Keratinocyte (primary cell): ENCODE results near the gene WIPF3. TPM values are rescaled to one million over a fixed set of nuclear protein-coding genes. Genes with fewer than 3 reads are reported as not detected.

Source experiments
- DNase-seq: peaks from one replicate; pipeline ENCODE4 v3.0.0-alpha.2; 2011; ENCODE audit warnings: low read depth, missing footprints, low spot score
- FAIRE-seq: peaks from 2 replicates; lab custom pipeline; 2011; peaks lifted over from hg19 to GRCh38; lab: Jason Lieb, UNC
- H2AFZ ChIP-seq: 2 replicates; pipeline ENCODE4 v1.6.0; 2012; ENCODE audit warnings: low read length, control low read depth, inconsistent platforms; ENCODE audit not compliant: control insufficient read depth
- H3K27ac ChIP-seq: 2 replicates; pipeline ENCODE4 v1.5.1; 2011; ENCODE audit warnings: low read length; ENCODE audit not compliant: control insufficient read depth, insufficient read depth
- H3K27me3 ChIP-seq: 3 replicates; pipeline ENCODE4 v1.6.0; 2011; ENCODE audit warnings: low read length; ENCODE audit not compliant: control insufficient read depth, insufficient read depth; ENCODE audit errors: extremely low read depth
- H3K36me3 ChIP-seq, 2 experiments: 2 replicates in 1 of 2; 3 replicates in 1 of 2; pipeline ENCODE4 v1.5.1; 2011; ENCODE audit warnings: low read length in 2 of 2, mild to moderate bottlenecking in 1 of 2; ENCODE audit not compliant: control insufficient read depth in 2 of 2, insufficient read depth in 2 of 2; ENCODE audit errors: extremely low read depth in 1 of 2
- H3K4me1 ChIP-seq: 3 replicates; pipeline ENCODE4 v1.5.1; 2011; ENCODE audit warnings: low read length; ENCODE audit not compliant: control insufficient read depth, insufficient read depth; ENCODE audit errors: extremely low read depth
- H3K4me2 ChIP-seq: 3 replicates; pipeline ENCODE4 v1.6.0; 2011; ENCODE audit warnings: low read depth, low read length; ENCODE audit not compliant: control insufficient read depth, insufficient read depth; ENCODE audit errors: extremely low read depth
- H3K4me3 ChIP-seq, 3 experiments: fragments of 200-600 bp in 1 of 3; sonication (generic) in 1 of 3; 2 replicates in 2 of 3; 3 replicates in 1 of 3; pipeline ENCODE4 v1.5.1; 2011 to 2016; ENCODE audit warnings: low read length in 3 of 3, mild to moderate bottlenecking in 3 of 3, control low read depth in 2 of 3, inconsistent platforms in 1 of 3, low read depth in 1 of 3, mixed read lengths in 1 of 3, mixed run types in 1 of 3, moderate library complexity in 1 of 3; ENCODE audit not compliant: control insufficient read depth in 2 of 3, insufficient read depth in 2 of 3; ENCODE audit errors: extremely low read depth in 1 of 3
- H3K79me2 ChIP-seq: 2 replicates; pipeline ENCODE4 v1.6.0; 2012; ENCODE audit warnings: low read length; ENCODE audit not compliant: control insufficient read depth, insufficient read depth
- H3K9ac ChIP-seq: 3 replicates; pipeline ENCODE4 v1.6.0; 2011; ENCODE audit warnings: low read length; ENCODE audit not compliant: control insufficient read depth, insufficient read depth; ENCODE audit errors: extremely low read depth
- H3K9me1 ChIP-seq: 3 replicates; pipeline ENCODE4 v1.6.0; 2011; ENCODE audit warnings: low read length; ENCODE audit not compliant: control insufficient read depth, insufficient read depth; ENCODE audit errors: extremely low read depth
- H3K9me3 ChIP-seq: 2 replicates; pipeline ENCODE4 v1.5.1; 2012; ENCODE audit warnings: low read depth, low read length; ENCODE audit not compliant: control insufficient read depth
- H4K20me1 ChIP-seq: 3 replicates; pipeline ENCODE4 v1.6.0; 2011; ENCODE audit warnings: low read length; ENCODE audit not compliant: control insufficient read depth, insufficient read depth; ENCODE audit errors: extremely low read depth
- CTCF ChIP-seq, 3 experiments: IDR thresholded peaks in 1 of 3; conservative IDR thresholded peaks in 1 of 3; optimal IDR thresholded peaks in 1 of 3; 2 replicates in 2 of 3; 3 replicates in 1 of 3; pipeline versions ENCODE3 to v1.5.1; 2011; ENCODE audit warnings: low read length in 3 of 3, mild to moderate bottlenecking in 3 of 3, moderate library complexity in 2 of 3, control low read depth in 1 of 3, inconsistent platforms in 1 of 3; ENCODE audit not compliant: insufficient read depth in 2 of 3; ENCODE audit errors: extremely low read depth in 1 of 3
- EZH2 ChIP-seq: IDR thresholded peaks from one replicate; pipeline ENCODE4 v1.6.1; 2012; ENCODE audit warnings: inconsistent platforms, mild to moderate bottlenecking, low read length, moderate library complexity
- dilution Hi-C: fragments of 300-500 bp; cut with MboI; formaldehyde crosslinking; loops from one replicate; pipeline ENCODE4 v1.7.0; 2020; ENCODE audit warnings: low sequenced_read_pairs; ENCODE audit not compliant: extremely low pct_ligation_motif_present
- polyA plus RNA-seq, 5 experiments: library from polyadenylated mRNA; depleted of rRNA in 3 of 5; stranded (reverse) in 3 of 5; stranded (forward) in 1 of 5; unstranded in 1 of 5; fragments of >200 nt; gene quantifications; 1 replicate in 1 of 5; 2 replicates in 3 of 5; 3 replicates in 1 of 5; pipeline versions ENCODE4 v1.2.1 to v1.2.3, GENCODE V29; 2011 to 2012; ENCODE audit warnings: missing spikeins in 2 of 5, low read depth in 1 of 5, low replicate concordance in 1 of 5

The WIPF3 gene
- polyA plus RNA-seq, 1 donor (not counting 4 experiments of a cell fraction or from before 2014, with no cell fraction given): 0.04 TPM

GRCh38 chr7:29840701-29841100 is 34.4 kb downstream of the WIPF3 start:
- peak in 1 of 3 experiments; percentile 21 for TF ChIP-seq CTCF (optimal IDR thresholded peaks at IDR 0.05 in 1 of 3, IDR thresholded peaks at IDR 0.05 in 1 of 3, conservative IDR thresholded peaks at IDR 0.05 in 1 of 3; ENCODE audit: extremely low read depth in 1 of 3, insufficient read depth in 2 of 3, low read length in 3 of 3)
- TF ChIP-seq EZH2: no peak
- Histone ChIP-seq H3K4me1 (no peaks in the 10 kb centered on the region), H3K27ac (no peak overlapping the region), H2AFZ (no peak overlapping the region), H3K36me3 (no peaks in the 10 kb centered on the region), H3K27me3 (peaks cover 24% of the 10 kb centered on the region), H3K4me2 (no peak overlapping the region), H4K20me1 (no peaks in the 10 kb centered on the region), H3K9ac (no peak overlapping the region), H3K79me2 (no peaks in the 10 kb centered on the region), H3K9me1 (no peaks in the 10 kb centered on the region), H3K4me3 (no peak overlapping the region), H3K9me3 (no peaks in the 10 kb centered on the region)
- dilution Hi-C loops: no loop called here
- no peak for FAIRE-seq
- no peak for DNase-seq

GRCh38 chr7:29841926-29842701 is 35.8 kb downstream of the WIPF3 start:
- Histone ChIP-seq H3K36me3 (no peaks in the 10 kb centered on the region), H3K27me3 (peaks cover 24% of the 10 kb centered on the region), H3K4me2 (no peak overlapping the region), H3K27ac (no peak overlapping the region), H3K9ac (no peak overlapping the region), H2AFZ (no peak overlapping the region), H3K9me1 (no peaks in the 10 kb centered on the region), H4K20me1 (no peaks in the 10 kb centered on the region), H3K9me3 (no peaks in the 10 kb centered on the region), H3K4me3 (no peak overlapping the region), H3K79me2 (no peaks in the 10 kb centered on the region), H3K4me1 (no peaks in the 10 kb centered on the region)
- TF ChIP-seq EZH2 (no peak), CTCF (optimal IDR thresholded peaks at IDR 0.05 in 1 of 3, IDR thresholded peaks at IDR 0.05 in 1 of 3, conservative IDR thresholded peaks at IDR 0.05 in 1 of 3; ENCODE audit: extremely low read depth in 1 of 3, insufficient read depth in 2 of 3, low read length in 3 of 3) (no peak)
- dilution Hi-C loops: no loop called here
- no peak for DNase-seq
- no peak for FAIRE-seq
